OCI-LY7 (cell line): ENCODE measurements around the gene ZFHX3.

Source experiments
- EZH2phosphoT487 ChIP-seq: fragments of 200-600 bp; sonication (generic); IDR thresholded peaks from 2 replicates; pipeline ENCODE4 v1.6.1; 2018; ENCODE audit warnings: low read depth, borderline replicate concordance, mild to moderate bottlenecking, mixed run types, antibody characterized with exemption, low read length, moderate library complexity, mixed read lengths
- TF ChIP-seq, protein P1 (sequence below): fragments of 200-600 bp; sonication (generic); conservative IDR thresholded peaks from 2 replicates; pipeline ENCODE4 v1.5.1; 2014; ENCODE audit warnings: mild to moderate bottlenecking, antibody characterized with exemption, low read length, moderate library complexity, mixed read lengths

DNA sequence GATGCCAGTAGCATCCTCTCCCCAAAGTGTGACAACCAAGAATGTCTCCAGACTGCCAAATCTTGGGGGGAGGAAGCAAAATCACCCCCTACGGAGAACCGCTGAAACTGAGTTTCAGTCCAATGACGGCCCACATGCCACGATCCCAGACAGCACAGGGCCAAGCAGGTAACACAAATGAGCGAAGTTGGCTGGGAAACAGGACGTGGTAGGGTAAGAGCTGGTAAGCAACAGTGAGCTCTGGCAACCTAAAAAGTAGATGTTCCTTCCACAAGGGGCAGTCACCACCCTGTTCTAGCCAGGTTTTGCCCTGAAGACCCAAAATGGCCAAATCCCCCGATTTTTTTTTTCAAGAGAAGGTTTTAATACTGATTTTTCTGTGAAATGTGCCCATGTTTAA is 25.4 kb downstream of the ZFHX3 start:
- TF ChIP-seq, protein P1, sequence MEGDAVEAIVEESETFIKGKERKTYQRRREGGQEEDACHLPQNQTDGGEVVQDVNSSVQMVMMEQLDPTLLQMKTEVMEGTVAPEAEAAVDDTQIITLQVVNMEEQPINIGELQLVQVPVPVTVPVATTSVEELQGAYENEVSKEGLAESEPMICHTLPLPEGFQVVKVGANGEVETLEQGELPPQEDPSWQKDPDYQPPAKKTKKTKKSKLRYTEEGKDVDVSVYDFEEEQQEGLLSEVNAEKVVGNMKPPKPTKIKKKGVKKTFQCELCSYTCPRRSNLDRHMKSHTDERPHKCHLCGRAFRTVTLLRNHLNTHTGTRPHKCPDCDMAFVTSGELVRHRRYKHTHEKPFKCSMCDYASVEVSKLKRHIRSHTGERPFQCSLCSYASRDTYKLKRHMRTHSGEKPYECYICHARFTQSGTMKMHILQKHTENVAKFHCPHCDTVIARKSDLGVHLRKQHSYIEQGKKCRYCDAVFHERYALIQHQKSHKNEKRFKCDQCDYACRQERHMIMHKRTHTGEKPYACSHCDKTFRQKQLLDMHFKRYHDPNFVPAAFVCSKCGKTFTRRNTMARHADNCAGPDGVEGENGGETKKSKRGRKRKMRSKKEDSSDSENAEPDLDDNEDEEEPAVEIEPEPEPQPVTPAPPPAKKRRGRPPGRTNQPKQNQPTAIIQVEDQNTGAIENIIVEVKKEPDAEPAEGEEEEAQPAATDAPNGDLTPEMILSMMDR, result no peak
- TF ChIP-seq EZH2phosphoT487, result no peak
